SK-N-SH treated with all-trans-retinoic acid at 6 μM for 48 hours (cell line): ENCODE data around the gene BSX.

Experiments
- ATAC-seq: fragments of 200-7000 bp; cut with Tn5 transposase; 3 replicates; pipeline ENCODE4 v1.9.1; 2020; ENCODE audit warnings: mild to moderate bottlenecking, moderate library complexity
- ARNTL ChIP-seq: fragments of 450-650 bp; formaldehyde crosslinking; IDR thresholded peaks from 2 replicates; pipeline ENCODE4 v1.5.0; 2020; ENCODE audit warnings: low read depth, mild to moderate bottlenecking, moderate library complexity, borderline replicate concordance
- BACH2 ChIP-seq: fragments of 250-450 bp; sonication (Bioruptor Pico); IDR thresholded peaks from 2 replicates; pipeline ENCODE4 v1.9.0; 2021; ENCODE audit warnings: mild to moderate bottlenecking, borderline replicate concordance
- CSDC2 ChIP-seq: fragments of 250-450 bp; sonication (Bioruptor Pico); IDR thresholded peaks from 2 replicates; pipeline ENCODE4 v1.5.0; 2020; ENCODE audit warnings: mild to moderate bottlenecking, moderate library complexity
- CSRNP3 ChIP-seq: fragments of 250-450 bp; sonication (Bioruptor Pico); IDR thresholded peaks from 2 replicates; pipeline ENCODE4 v1.5.1; 2021; ENCODE audit warnings: mild to moderate bottlenecking, moderate library complexity
- ESRRG ChIP-seq: fragments of 250-450 bp; sonication (Bioruptor Pico); IDR thresholded peaks from 2 replicates; pipeline ENCODE4 v1.6.1; 2021; ENCODE audit warnings: mild to moderate bottlenecking
- GLIS3 ChIP-seq: fragments of 250-450 bp; sonication (Bioruptor Pico); IDR thresholded peaks from 2 replicates; pipeline ENCODE4 v1.5.0; 2020; ENCODE audit warnings: mild to moderate bottlenecking, moderate library complexity
- ISL1 ChIP-seq: fragments of 250-450 bp; sonication (Bioruptor Pico); IDR thresholded peaks from 2 replicates; pipeline ENCODE4 v2.1.2; 2022; ENCODE audit warnings: mild to moderate bottlenecking, moderate library complexity
- PPARA ChIP-seq: fragments of 250-450 bp; sonication (Bioruptor Pico); IDR thresholded peaks from 2 replicates; pipeline ENCODE4 v1.5.0; 2020; ENCODE audit warnings: mild to moderate bottlenecking, borderline replicate concordance
- RARB ChIP-seq: fragments of 250-450 bp; sonication (Bioruptor Pico); IDR thresholded peaks from 2 replicates; pipeline ENCODE4 v1.8.0; 2021; ENCODE audit warnings: mild to moderate bottlenecking, moderate library complexity
- SNAI2 ChIP-seq: fragments of 250-450 bp; sonication (Bioruptor Pico); IDR thresholded peaks from 2 replicates; pipeline ENCODE4 v1.5.0; 2020; ENCODE audit warnings: mild to moderate bottlenecking, moderate library complexity
- TCF4 ChIP-seq: fragments of 250-450 bp; sonication (Bioruptor Pico); IDR thresholded peaks from 2 replicates; pipeline ENCODE4 v1.8.0; 2021; ENCODE audit warnings: mild to moderate bottlenecking, moderate library complexity, borderline replicate concordance
- TOX ChIP-seq: fragments of 250-450 bp; sonication (Bioruptor Pico); IDR thresholded peaks from 2 replicates; pipeline ENCODE4 v1.8.0; 2021; ENCODE audit warnings: mild to moderate bottlenecking, moderate library complexity, borderline replicate concordance
- ZC3H10 ChIP-seq: fragments of 250-450 bp; sonication (Bioruptor Pico); IDR thresholded peaks from 2 replicates; pipeline ENCODE4 v1.5.1; 2021; ENCODE audit warnings: mild to moderate bottlenecking, moderate library complexity
- ZFP3 ChIP-seq: fragments of 250-450 bp; sonication (Bioruptor Pico); IDR thresholded peaks from 2 replicates; pipeline ENCODE4 v1.5.0; 2020; ENCODE audit warnings: mild to moderate bottlenecking, moderate library complexity
- ZFP30 ChIP-seq: fragments of 450-650 bp; formaldehyde crosslinking; IDR thresholded peaks from 2 replicates; pipeline ENCODE4 v1.5.0; 2022; ENCODE audit warnings: mild to moderate bottlenecking, moderate library complexity
- ZNF70 ChIP-seq: fragments of 450-650 bp; formaldehyde crosslinking; IDR thresholded peaks from 2 replicates; pipeline ENCODE4 v1.5.0; 2020; ENCODE audit warnings: mild to moderate bottlenecking, moderate library complexity
- ZNF8 ChIP-seq: fragments of 450-650 bp; formaldehyde crosslinking; IDR thresholded peaks from 2 replicates; pipeline ENCODE4 v1.5.0; 2020; ENCODE audit warnings: mild to moderate bottlenecking, moderate library complexity
- TF ChIP-seq, protein P1 (sequence below): fragments of 250-450 bp; sonication (Bioruptor Pico); IDR thresholded peaks from 2 replicates; pipeline ENCODE4 v1.8.0; 2020; ENCODE audit warnings: mild to moderate bottlenecking, moderate library complexity, borderline replicate concordance
- TF ChIP-seq, protein P2 (sequence below): fragments of 250-450 bp; sonication (Bioruptor Pico); IDR thresholded peaks from 2 replicates; pipeline ENCODE4 v1.5.0; 2020; ENCODE audit warnings: mild to moderate bottlenecking, moderate library complexity
- TF ChIP-seq, protein P3 (sequence below): fragments of 250-450 bp; sonication (Bioruptor Pico); IDR thresholded peaks from 2 replicates; pipeline ENCODE4 v1.8.0; 2021; ENCODE audit warnings: low read depth, mild to moderate bottlenecking, moderate library complexity, borderline replicate concordance

The BSX gene

DNA sequence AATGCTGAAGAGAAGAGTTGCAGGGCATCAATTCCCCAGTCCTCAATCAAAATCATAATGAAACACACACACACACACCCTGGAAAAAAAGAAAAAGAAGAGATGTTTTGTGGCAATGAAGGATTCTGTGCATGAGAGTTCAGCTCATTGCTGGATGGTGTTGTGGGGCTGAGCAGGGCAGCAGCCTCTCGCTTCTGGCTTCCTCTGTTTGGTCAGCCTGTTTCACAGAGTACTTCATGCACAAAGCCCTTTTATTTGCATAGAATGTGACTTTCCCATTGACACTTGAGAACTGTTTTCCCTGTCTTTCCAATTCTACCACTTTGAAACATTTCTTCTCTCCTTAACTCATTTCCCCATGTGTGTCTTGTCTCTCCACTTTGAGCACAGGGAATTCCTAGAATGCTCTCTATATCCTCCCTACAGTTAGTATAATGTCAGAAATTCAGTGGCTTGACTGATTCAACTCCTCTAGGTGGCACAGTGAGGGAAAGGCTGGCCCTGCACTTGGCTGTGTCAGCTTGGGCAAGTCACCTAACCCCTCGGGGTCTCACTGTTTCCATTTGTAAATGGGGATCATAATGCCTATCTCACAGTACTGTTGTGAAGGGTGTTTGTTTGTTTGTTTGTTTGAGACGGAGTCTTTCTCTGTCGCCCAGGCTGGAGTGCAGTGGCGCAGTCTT lies 25.4 kb upstream of the BSX start (continued):
- TF ChIP-seq, protein P1, sequence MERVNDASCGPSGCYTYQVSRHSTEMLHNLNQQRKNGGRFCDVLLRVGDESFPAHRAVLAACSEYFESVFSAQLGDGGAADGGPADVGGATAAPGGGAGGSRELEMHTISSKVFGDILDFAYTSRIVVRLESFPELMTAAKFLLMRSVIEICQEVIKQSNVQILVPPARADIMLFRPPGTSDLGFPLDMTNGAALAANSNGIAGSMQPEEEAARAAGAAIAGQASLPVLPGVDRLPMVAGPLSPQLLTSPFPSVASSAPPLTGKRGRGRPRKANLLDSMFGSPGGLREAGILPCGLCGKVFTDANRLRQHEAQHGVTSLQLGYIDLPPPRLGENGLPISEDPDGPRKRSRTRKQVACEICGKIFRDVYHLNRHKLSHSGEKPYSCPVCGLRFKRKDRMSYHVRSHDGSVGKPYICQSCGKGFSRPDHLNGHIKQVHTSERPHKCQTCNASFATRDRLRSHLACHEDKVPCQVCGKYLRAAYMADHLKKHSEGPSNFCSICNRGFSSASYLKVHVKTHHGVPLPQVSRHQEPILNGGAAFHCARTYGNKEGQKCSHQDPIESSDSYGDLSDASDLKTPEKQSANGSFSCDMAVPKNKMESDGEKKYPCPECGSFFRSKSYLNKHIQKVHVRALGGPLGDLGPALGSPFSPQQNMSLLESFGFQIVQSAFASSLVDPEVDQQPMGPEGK (CRISPR knock-in tag): no peak
- TF ChIP-seq TCF4 (CRISPR knock-in tag) (no peak), ZNF8 (CRISPR knock-in tag) (no peak), PPARA (no peak), GLIS3 (CRISPR knock-in tag) (no peak)
- TF ChIP-seq, protein P2, sequence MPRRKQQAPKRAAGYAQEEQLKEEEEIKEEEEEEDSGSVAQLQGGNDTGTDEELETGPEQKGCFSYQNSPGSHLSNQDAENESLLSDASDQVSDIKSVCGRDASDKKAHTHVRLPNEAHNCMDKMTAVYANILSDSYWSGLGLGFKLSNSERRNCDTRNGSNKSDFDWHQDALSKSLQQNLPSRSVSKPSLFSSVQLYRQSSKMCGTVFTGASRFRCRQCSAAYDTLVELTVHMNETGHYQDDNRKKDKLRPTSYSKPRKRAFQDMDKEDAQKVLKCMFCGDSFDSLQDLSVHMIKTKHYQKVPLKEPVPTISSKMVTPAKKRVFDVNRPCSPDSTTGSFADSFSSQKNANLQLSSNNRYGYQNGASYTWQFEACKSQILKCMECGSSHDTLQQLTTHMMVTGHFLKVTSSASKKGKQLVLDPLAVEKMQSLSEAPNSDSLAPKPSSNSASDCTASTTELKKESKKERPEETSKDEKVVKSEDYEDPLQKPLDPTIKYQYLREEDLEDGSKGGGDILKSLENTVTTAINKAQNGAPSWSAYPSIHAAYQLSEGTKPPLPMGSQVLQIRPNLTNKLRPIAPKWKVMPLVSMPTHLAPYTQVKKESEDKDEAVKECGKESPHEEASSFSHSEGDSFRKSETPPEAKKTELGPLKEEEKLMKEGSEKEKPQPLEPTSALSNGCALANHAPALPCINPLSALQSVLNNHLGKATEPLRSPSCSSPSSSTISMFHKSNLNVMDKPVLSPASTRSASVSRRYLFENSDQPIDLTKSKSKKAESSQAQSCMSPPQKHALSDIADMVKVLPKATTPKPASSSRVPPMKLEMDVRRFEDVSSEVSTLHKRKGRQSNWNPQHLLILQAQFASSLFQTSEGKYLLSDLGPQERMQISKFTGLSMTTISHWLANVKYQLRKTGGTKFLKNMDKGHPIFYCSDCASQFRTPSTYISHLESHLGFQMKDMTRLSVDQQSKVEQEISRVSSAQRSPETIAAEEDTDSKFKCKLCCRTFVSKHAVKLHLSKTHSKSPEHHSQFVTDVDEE (CRISPR knock-in tag): no peak
- TF ChIP-seq, all 23 proteins: peak for 0

DNA sequence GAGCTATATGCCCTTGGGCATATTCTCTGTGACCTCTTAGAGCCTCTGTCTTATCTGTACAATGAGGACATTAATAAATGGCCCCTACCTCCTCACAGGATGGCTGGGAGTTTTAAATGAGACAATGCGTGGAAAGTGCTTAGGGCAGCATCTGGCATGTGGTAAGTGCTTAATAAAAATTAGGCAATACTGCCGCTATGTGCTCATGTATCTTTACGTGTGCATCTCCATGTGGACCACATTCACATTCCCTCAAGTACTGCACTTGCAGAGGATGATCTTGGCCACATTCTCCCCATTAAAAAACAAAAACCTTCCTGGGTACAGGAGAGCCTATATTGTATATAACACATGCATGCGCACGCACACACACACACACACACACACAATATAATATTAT lies 19.1 kb upstream of the BSX start:
- no peak for ATAC-seq
- no peak for TF ChIP-seq ESRRG
- no peak for TF ChIP-seq TOX (CRISPR knock-in tag)
- TF ChIP-seq ISL1 (CRISPR knock-in tag): no peak
- no peak for TF ChIP-seq ZC3H10
- no peak for TF ChIP-seq SNAI2 (CRISPR knock-in tag)
- TF ChIP-seq ARNTL (CRISPR knock-in tag): no peak
- TF ChIP-seq, all 23 proteins: peak for 0

DNA sequence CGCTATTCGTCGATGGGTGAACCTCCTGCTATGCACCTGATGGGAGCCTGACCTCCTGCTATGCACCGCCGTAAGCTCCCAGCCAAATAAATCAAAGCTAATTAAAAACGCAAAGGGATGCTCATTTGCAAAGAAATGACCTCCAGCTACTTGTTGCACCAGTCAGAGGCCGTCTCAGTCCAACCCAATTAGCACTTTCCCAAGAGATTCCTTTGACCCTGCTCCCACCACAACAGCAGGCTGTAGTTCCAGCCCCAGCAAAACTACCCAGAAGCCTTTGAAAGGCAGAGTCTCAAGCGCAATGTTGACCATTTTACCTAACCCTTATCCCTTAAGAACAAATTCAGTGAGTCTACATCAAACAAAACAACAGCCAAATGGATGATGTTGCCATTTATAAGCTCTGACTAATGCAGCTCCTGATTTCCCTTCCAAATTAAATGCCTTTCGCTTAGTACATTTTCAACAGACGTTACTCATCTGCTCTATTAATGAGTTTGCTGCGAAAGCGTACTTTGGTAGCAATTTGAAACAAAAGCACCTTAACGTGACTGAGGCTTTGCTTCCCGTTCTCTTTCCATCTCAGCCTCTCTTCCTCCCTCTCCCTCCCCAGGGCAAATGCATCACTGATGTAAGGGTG lies 17.2 kb upstream of the BSX start:
- ATAC-seq: no peak
- TF ChIP-seq, protein P3, sequence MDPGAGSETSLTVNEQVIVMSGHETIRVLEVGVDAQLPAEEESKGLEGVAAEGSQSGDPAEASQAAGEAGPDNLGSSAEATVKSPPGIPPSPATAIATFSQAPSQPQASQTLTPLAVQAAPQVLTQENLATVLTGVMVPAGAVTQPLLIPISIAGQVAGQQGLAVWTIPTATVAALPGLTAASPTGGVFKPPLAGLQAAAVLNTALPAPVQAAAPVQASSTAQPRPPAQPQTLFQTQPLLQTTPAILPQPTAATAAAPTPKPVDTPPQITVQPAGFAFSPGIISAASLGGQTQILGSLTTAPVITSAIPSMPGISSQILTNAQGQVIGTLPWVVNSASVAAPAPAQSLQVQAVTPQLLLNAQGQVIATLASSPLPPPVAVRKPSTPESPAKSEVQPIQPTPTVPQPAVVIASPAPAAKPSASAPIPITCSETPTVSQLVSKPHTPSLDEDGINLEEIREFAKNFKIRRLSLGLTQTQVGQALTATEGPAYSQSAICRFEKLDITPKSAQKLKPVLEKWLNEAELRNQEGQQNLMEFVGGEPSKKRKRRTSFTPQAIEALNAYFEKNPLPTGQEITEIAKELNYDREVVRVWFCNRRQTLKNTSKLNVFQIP: no peak
- TF ChIP-seq BACH2: no peak
- no peak for TF ChIP-seq TCF4 (CRISPR knock-in tag)
- no peak for TF ChIP-seq RARB (CRISPR knock-in tag)
- no peak for TF ChIP-seq CSDC2
- TF ChIP-seq SNAI2 (CRISPR knock-in tag): no peak

- no peak for ATAC-seq
- TF ChIP-seq GLIS3 (CRISPR knock-in tag) (no peak), ZNF70 (no peak), ZC3H10 (no peak), ZFP30 (CRISPR knock-in tag) (no peak), TOX (CRISPR knock-in tag) (no peak), CSDC2 (no peak), ARNTL (CRISPR knock-in tag) (no peak), CSRNP3 (CRISPR knock-in tag) (no peak), ESRRG (no peak), ZNF8 (CRISPR knock-in tag) (no peak), TCF4 (CRISPR knock-in tag) (no peak), ZFP3 (CRISPR knock-in tag) (no peak), SNAI2 (CRISPR knock-in tag) (no peak)
- TF ChIP-seq, protein P1 (CRISPR knock-in tag): no peak
- TF ChIP-seq, protein P2 (CRISPR knock-in tag): no peak
- TF ChIP-seq, protein P3: no peak
These were observed 13.9 kb upstream of the BSX start for GRCh38 chr11:122995526-122995925.
